Forelimb muscle (tissue), 1 donor: ENCODE data around the gene TACC2. TPM values are rescaled to one million over a fixed set of nuclear protein-coding genes. Genes with fewer than 3 reads are reported as not detected.
"Not testable (repeated sequence)": the region's sequence is repeated elsewhere in the genome, so short reads cannot be mapped to it uniquely, and the experiment has no call there.

Source experiments
- DNase-seq: peaks from one replicate; pipeline ENCODE4 v3.0.0-alpha.2; 2013; ENCODE audit warnings: low read depth
- polyA plus RNA-seq: library from polyadenylated mRNA; unstranded; fragments of 120-200 nt; gene quantifications from one replicate; pipeline ENCODE4 v1.2.1, GENCODE V29; 2013; ENCODE audit not compliant: insufficient read length

TACC2 gene
- polyA plus RNA-seq = 122 TPM

- no peak for DNase-seq
Measured at GRCh38 chr10:121988361-121989324, at the start of gene TACC2. Gene TACC2 (plus strand): TSS chr10:121989163. CDS start chr10:122021982, 32,819 bp downstream.

DNA sequence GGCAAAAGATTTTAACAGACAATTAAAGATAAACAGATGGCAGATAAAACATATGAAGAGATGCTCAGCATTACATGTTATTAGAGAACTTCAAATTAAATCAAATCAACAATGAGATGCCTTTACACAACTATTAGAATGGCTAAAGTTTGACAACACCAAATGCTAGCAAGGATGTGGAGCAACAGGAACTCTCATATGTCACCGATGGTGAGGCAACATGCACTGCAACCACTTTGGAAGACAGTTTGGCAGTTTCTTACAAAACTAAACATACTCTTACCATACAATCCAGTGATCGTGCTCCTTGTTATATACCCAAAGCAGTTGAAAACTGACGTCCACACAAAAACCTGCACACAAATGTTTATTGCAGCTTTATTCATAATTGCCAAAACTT lies 47.4 kb upstream of the TACC2 start:
- no peak for DNase-seq

GRCh38 chr10:121942749-121943416 lies 46.1 kb upstream of the TACC2 start:
- DNase-seq = no peak

- DNase-seq = no peak
Measured at GRCh38 chr10:121947343-121948330, 41.3 kb upstream of the TACC2 start.

- DNase-seq = no peak
Measured at GRCh38 chr10:121949049-121949448, 39.9 kb upstream of the TACC2 start.

DNA sequence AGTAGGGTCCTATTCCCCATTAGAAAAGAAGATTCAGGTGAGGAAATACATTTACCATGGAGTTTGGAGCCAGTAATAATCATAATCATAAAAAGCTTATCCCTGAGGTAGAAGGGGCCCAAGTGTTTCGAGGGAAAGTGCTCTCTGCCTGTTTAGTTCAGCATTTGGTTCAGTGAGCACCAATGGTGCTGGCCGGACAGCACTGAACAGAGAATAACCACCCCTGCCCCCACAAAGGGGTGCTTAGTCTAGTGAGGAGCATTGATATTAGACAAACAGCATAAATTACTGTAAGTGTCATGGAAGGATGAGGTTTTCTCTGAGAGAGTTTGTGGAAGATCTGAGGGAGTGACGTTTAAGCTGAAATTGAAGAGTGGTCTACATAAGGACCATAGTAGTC lies 39.5 kb upstream of the TACC2 start:
- no peak for DNase-seq

GRCh38 chr10:121952226-121952625 lies 36.7 kb upstream of the TACC2 start:
- DNase-seq = no peak

GRCh38 chr10:121956111-121957061 lies 32.6 kb upstream of the TACC2 start:
- DNase-seq = no peak

DNA sequence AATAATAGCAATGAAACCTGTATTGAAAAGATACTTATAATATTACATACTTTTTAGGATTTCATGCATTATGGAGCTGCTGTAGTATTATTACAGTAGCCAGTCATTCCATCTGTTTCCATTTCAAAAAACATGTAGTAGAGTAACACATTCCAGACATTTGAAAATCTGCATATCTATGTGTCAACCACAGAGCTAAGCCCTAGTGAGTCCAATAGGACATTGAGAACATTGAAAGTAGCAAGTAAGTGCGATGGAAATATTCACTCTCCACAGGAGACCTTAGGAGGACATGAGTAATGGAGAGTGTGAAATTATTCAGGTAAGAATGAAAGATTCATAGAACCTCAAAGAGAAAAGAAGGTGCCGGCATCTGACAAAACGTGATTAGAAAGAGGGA lies 29.3 kb upstream of the TACC2 start:
- no peak for DNase-seq

GRCh38 chr10:121961456-121961855 lies 27.5 kb upstream of the TACC2 start:
- DNase-seq = no peak

- no peak for DNase-seq
Measured at GRCh38 chr10:121965996-121966395, 23.0 kb upstream of the TACC2 start.

DNA sequence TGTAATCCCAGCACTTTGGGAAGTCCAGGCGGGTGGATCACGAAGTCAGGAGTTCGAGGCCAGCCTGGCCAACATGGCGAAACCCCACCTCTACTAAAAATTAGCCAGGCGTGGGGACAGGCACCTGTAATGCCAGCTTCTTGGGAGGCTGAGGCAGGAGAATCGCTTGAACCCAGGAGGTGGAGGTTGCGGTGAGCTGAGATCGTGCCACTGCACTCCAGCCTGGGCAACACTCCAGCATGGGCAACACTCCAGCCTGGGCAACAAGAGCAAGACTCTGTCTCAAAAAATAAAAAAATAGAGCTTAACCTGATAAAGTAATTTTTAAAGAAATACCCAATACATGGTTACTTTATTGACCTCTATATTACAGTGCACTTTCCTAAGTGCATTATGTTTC lies 19.9 kb upstream of the TACC2 start:
- not testable (repeated sequence) for DNase-seq

GRCh38 chr10:121974019-121974534 lies 14.9 kb upstream of the TACC2 start:
- DNase-seq = no peak

- no peak for DNase-seq
Measured at GRCh38 chr10:121974535-121975294, 14.2 kb upstream of the TACC2 start, which contains the start of gene NSMCE4A. Gene NSMCE4A (minus strand): TSS chr10:121975217. CDS start chr10:121975165, 52 bp downstream.

DNA sequence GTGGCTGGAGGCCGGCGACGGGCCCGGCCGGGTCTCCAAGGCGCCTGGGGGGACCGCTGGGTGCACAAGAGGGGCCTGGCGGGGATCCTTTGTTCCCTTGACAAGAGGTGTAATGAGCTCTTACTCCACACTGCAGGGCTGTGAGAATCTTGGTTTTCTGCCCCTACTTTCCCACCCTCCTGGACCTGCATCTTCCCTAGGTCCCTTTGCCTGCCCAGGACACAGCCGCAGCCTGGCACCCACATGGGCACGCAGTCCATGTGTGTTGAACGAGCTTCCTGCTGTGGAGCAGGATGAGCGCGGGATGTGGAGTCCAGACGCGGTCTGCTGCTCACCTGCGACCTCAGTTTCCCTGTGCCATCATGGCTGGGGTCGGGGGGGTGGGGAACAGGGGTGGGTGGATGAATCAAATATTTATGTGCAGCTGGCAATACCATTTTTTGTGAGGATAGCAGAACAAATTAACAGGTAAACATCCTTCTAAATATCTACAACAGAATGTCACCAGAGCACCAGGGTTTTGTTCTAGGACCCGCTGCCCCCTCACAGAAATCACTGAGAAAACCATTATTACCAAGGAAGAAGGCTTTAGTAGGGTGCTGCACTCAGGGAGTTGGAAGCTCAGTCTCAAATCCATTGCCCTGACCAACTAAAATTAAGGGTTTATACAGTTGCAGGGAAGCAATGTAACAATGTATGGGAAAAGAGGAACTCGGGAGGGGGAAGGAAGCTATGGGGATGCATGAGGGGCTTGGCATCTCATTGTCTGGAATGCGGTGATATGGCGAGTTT lies 13.5 kb upstream of the TACC2 start:
- DNase-seq = no peak

DNA sequence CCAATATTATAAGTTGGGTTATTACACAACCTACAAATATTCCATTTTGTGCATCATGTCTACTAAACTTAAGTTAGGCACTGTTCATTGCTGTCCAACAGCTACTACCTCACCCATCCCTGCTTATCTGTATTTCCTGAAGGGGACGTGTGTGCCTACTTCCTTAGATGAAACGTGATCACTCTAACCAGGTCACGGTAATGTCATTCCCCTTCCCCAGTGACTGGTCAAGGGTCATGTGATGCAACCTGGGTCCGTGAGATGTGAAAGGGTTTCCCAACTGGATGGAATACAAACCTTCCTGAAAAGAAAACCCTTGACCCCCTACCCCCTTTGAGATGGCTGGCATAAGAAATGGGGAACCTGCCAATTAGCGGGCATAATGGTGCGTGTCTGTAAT lies 12.4 kb upstream of the TACC2 start:
- DNase-seq = no peak

GRCh38 chr10:121978511-121978910 lies 10.5 kb upstream of the TACC2 start:
- no peak for DNase-seq

DNA sequence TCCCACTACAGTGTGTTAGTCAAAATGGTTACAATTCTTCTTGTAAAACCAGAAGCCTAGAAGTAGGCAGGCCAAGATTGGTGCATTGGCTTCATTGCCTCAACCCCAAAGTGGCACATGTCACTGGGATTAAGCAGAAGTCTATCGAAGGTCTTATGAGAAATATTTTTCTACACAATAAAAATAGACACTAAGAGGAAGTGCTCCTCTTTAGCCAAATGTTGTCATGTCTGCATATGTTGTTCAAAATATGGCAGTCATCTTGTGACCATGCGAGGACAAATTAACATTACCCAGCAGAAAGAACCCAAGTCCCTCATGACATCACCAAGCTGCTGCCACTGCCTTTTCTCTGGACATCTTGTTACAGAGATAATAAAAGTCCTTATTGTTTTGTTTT lies 7.6 kb upstream of the TACC2 start:
- DNase-seq = no peak

- DNase-seq = no peak
Measured at GRCh38 chr10:121983852-121984251, 5.1 kb upstream of the TACC2 start.
